ENCODE measurements around the gene ID3. TPM values are rescaled to one million over a fixed set of nuclear protein-coding genes. Genes with fewer than 3 reads are reported as not detected.

The ID3 gene
- polyA plus RNA-seq, 3 donors: 1.1 to 31.1 (median 2.5) TPM

- Mint-ChIP-seq H3K27me3 (ENCODE audit: low read depth in 3 of 3) (peaks cover 51 to 67% (median 59%) of the 10 kb centered on the region in 3 donors), H3K4me3 (no peak overlapping the region), H3K36me3 (peaks cover 0 to 10% of the 10 kb centered on the region in 2 donors), H3K4me1 (peaks cover 17% of the 10 kb centered on the region), H3K9me3 (peaks cover 0 to 12% (median 5%) of the 10 kb centered on the region in 7 donors), H3K27ac (no peak overlapping the region)
- Histone ChIP-seq H3K4me1 (ENCODE audit: control insufficient read depth in 1 of 2, insufficient read depth in 2 of 2, low read length in 2 of 2) (peaks cover 11 to 15% of the 10 kb centered on the region in 2 donors), H3K79me2 (ENCODE audit: insufficient read depth, low read length) (no peaks in the 10 kb centered on the region), H2AFZ (ENCODE audit: insufficient read depth, low read depth, low read length, poor library complexity, severe bottlenecking) (no peak overlapping the region), H3K9me3 (replicated peaks in 1 of 2; ENCODE audit: control insufficient read depth in 1 of 2, insufficient read depth in 1 of 2, low read length in 2 of 2) (peaks cover 4 to 10% of the 10 kb centered on the region in 2 donors), H3K36me3 (replicated peaks in 1 of 2; ENCODE audit: control insufficient read depth in 1 of 2, insufficient read depth in 2 of 2, low read length in 2 of 2) (no peaks in the 10 kb centered on the region), H3K27ac (ENCODE audit: low read depth in 1 of 2, low read length in 2 of 2) (no peak overlapping the region), H3K4me2 (replicated peaks; ENCODE audit: extremely low read depth, low read length, poor library complexity, severe bottlenecking) (no peak overlapping the region), H3K4me3 (replicated peaks in 1 of 3; ENCODE audit: low read depth in 2 of 3, low read length in 3 of 3) (no peak overlapping the region), H3K27me3 (ENCODE audit: control insufficient read depth in 2 of 2, insufficient read depth in 2 of 2, low read length in 2 of 2) (peaks cover 30 to 49% of the 10 kb centered on the region in 2 donors), H4K20me1 (ENCODE audit: insufficient read depth, low read length) (no peaks in the 10 kb centered on the region), H3K9ac (ENCODE audit: insufficient read depth, low read length, poor library complexity, severe bottlenecking) (no peak overlapping the region)
- WGBS (ENCODE audit: insufficient coverage): 91% methylated on average over 2 of the region's 4 CpGs
- TF ChIP-seq CTCF (IDR thresholded peaks at IDR 0.05): no peak
- DNase-seq: no peak
- intact Hi-C loops (cut with micrococcal nuclease): loop anchor here (10.0 kb wide), 2 partner anchors 193 to 203 kb away; partner anchors contain the start of gene ELOA (in 1 of the 2)
Observed at GRCh38 chr1:23551849-23552248, 7.5 kb downstream of the ID3 start.

GRCh38 chr1:23548704-23549143, 10.6 kb downstream of the ID3 start:
- intact Hi-C loops (cut with micrococcal nuclease): no loop called here
- Histone ChIP-seq H3K9ac (ENCODE audit: insufficient read depth, low read length, poor library complexity, severe bottlenecking) (no peak overlapping the region), H4K20me1 (ENCODE audit: insufficient read depth, low read length) (no peaks in the 10 kb centered on the region), H3K79me2 (ENCODE audit: insufficient read depth, low read length) (no peaks in the 10 kb centered on the region), H3K4me3 (replicated peaks in 1 of 3; ENCODE audit: low read depth in 2 of 3, low read length in 3 of 3) (no peak overlapping the region), H3K27me3 (ENCODE audit: control insufficient read depth in 2 of 2, insufficient read depth in 2 of 2, low read length in 2 of 2) (peaks cover 10 to 23% of the 10 kb centered on the region in 2 donors), H3K27ac (ENCODE audit: low read depth in 1 of 2, low read length in 2 of 2) (no peak overlapping the region), H2AFZ (ENCODE audit: insufficient read depth, low read depth, low read length, poor library complexity, severe bottlenecking) (no peak overlapping the region), H3K36me3 (replicated peaks in 1 of 2; ENCODE audit: control insufficient read depth in 1 of 2, insufficient read depth in 2 of 2, low read length in 2 of 2) (no peaks in the 10 kb centered on the region), H3K4me2 (replicated peaks; ENCODE audit: extremely low read depth, low read length, poor library complexity, severe bottlenecking) (no peak overlapping the region), H3K4me1 (ENCODE audit: control insufficient read depth in 1 of 2, insufficient read depth in 2 of 2, low read length in 2 of 2) (no peaks in the 10 kb centered on the region), H3K9me3 (replicated peaks in 1 of 2; ENCODE audit: control insufficient read depth in 1 of 2, insufficient read depth in 1 of 2, low read length in 2 of 2) (peaks cover 0 to 1% of the 10 kb centered on the region in 2 donors)
- Mint-ChIP-seq H3K36me3 (peaks cover 0 to 1% of the 10 kb centered on the region in 2 donors), H3K9me3 (peaks cover 0 to 7% (median 1%) of the 10 kb centered on the region in 7 donors), H3K4me1 (no peaks in the 10 kb centered on the region), H3K27me3 (ENCODE audit: low read depth in 3 of 3) (peaks cover 31 to 46% (median 39%) of the 10 kb centered on the region in 3 donors), H3K4me3 (no peak overlapping the region), H3K27ac (no peak overlapping the region)
- WGBS (ENCODE audit: insufficient coverage): 97% methylated on average over 3 of the region's 9 CpGs
- DNase-seq: no peak
- no peak for TF ChIP-seq CTCF (IDR thresholded peaks at IDR 0.05)

Measured in CD14-positive monocyte (primary cell).